Measurements from ENCODE around the gene NPY5R. TPM values are rescaled to one million over a fixed set of nuclear protein-coding genes. Genes with fewer than 3 reads are reported as not detected.

NPY5R gene
- total and polyA plus RNA-seq, 2 of the 13 experiments (the other 11 are each of a cell fraction or from before 2014, with no cell fraction given): not detected

GRCh38 chr4:163295138-163295537, 48.6 kb upstream of the NPY5R start:
- Histone ChIP-seq H3K9me3 (ENCODE audit: low read length) (no peaks in the 10 kb centered on the region), H3K4me1 (ENCODE audit: insufficient read depth, low read length) (peaks cover under 1% of the 10 kb centered on the region; the same call in 1 of the 2 replicates), H3K79me2 (ENCODE audit: insufficient read depth, low read length) (no peaks in the 10 kb centered on the region), H3K4me3 (replicated peaks in 1 of 3; ENCODE audit: insufficient read depth in 1 of 3, low read depth in 2 of 3, low read length in 3 of 3) (no peak overlapping the region), H3K27me3 (ENCODE audit: control insufficient read depth in 1 of 2, insufficient read depth in 2 of 2, low read length in 2 of 2) (no peaks in the 10 kb centered on the region), H3K9ac (ENCODE audit: insufficient read depth, low read depth, low read length) (no peak overlapping the region), H3K4me2 (ENCODE audit: low read depth, low read length) (no peak overlapping the region), H3K36me3 (replicated peaks in 1 of 2; ENCODE audit: control insufficient read depth in 1 of 2, insufficient read depth in 2 of 2, low read length in 2 of 2) (no peaks in the 10 kb centered on the region), H4K20me1 (ENCODE audit: insufficient read depth, low read length) (no peaks in the 10 kb centered on the region), H3K27ac (ENCODE audit: extremely low read length, insufficient read depth, low read length) (no peak overlapping the region), H2AFZ (ENCODE audit: low read length) (no peak overlapping the region)
- TF ChIP-seq ZNF160 (CRISPR knock-in tag; IDR thresholded peaks at IDR 0.05): no peak
- no peak for TF ChIP-seq KDM6A (CRISPR knock-in tag; IDR thresholded peaks at IDR 0.05; ENCODE audit: low read depth)
- TF ChIP-seq NFE2 (CRISPR knock-in tag; IDR thresholded peaks at IDR 0.05): no peak
- no peak for TF ChIP-seq ZBTB7A (CRISPR knock-in tag; IDR thresholded peaks at IDR 0.05)
- no peak for TF ChIP-seq ZNF75D (CRISPR knock-in tag; IDR thresholded peaks at IDR 0.05; ENCODE audit: borderline replicate concordance)
- no peak for TF ChIP-seq REST (IDR thresholded peaks at IDR 0.05; ENCODE audit: borderline replicate concordance in 1 of 2, low read depth in 1 of 2, low read length in 2 of 2)
- no peak for TF ChIP-seq STAG1 (CRISPR knock-in tag; IDR thresholded peaks at IDR 0.05)
- TF ChIP-seq ZNF317 (CRISPR knock-in tag; IDR thresholded peaks at IDR 0.05): no peak
- no peak for TF ChIP-seq IRF2 (CRISPR knock-in tag; IDR thresholded peaks at IDR 0.05)
- no peak for TF ChIP-seq MAFG (CRISPR knock-in tag; IDR thresholded peaks at IDR 0.05)
- no peak for TF ChIP-seq PLRG1 (conservative IDR thresholded peaks at IDR 0.05)
- TF ChIP-seq ZNF83 (CRISPR knock-in tag; IDR thresholded peaks at IDR 0.05; ENCODE audit: borderline replicate concordance): no peak
- no TSS peak for BruUV-seq (replicated peaks)
- DNase-seq (ENCODE audit: low spot score) (no peak), ATAC-seq (no peak), FAIRE-seq (no peak)
- 14% methylated on average over 3 of the region's 3 CpGs for WGBS (ENCODE audit: low lambda C conversion rate)
- CTCF ChIA-PET (ENCODE audit: low intra/inter-chr PET ratio, low total read pairs): no interaction called here
- in situ Hi-C loops (cut with HindIII; ENCODE audit: extremely low pct_ligation_motif_present, low pct_unique_long_range_greater_than_20kb): no loop called here
- intact Hi-C loops (cut with micrococcal nuclease; ENCODE audit: unreplicated experiment): no loop called here
- POLR2A ChIA-PET: no interaction called here
